ENCODE results near the gene MAL.

MAL gene

GRCh38 chr2:95039363-95039762, 13.9 kb downstream of the MAL start:
- no peak for TF ChIP-seq CTCF (IDR thresholded peaks at IDR 0.05)

GRCh38 chr2:95039978-95040377, 14.5 kb downstream of the MAL start:
- no peak for TF ChIP-seq CTCF (IDR thresholded peaks at IDR 0.05)

- TF ChIP-seq CTCF (IDR thresholded peaks at IDR 0.05) = no peak
Measured at GRCh38 chr2:95040426-95040825, 14.9 kb downstream of the MAL start.

GRCh38 chr2:95041060-95041823, 15.7 kb downstream of the MAL start:
- TF ChIP-seq CTCF (IDR thresholded peaks at IDR 0.05) = no peak

GRCh38 chr2:95041824-95042442, 16.4 kb downstream of the MAL start:
- TF ChIP-seq CTCF (IDR thresholded peaks at IDR 0.05) = no peak

GRCh38 chr2:95042472-95043271, 17.2 kb downstream of the MAL start:
- no peak for TF ChIP-seq CTCF (IDR thresholded peaks at IDR 0.05)

- no peak for TF ChIP-seq CTCF (IDR thresholded peaks at IDR 0.05)
Measured at GRCh38 chr2:95043300-95044093, 18.0 kb downstream of the MAL start.
